Measurements from ENCODE around the gene UBE2F.

DNA sequence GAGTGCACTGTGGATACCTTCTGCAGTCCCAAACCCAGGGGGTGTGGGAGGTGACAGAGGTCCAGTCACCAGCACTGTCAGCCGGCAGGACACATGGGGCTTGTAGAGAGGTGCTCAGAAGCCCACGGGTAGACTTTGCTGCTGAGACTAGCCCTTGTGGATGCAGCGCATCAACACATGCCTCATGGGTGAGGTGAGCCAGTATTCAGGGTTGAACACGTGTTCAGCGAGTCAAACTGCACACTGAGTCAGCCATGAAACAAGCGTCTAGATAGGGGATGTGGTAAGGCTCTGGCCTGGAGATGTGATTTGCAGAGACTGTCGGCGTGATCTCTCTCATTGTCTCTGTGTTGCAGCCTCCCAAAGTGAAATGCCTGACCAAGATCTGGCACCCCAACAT is 58.2 kb downstream of the UBE2F start:
- TF ChIP-seq, protein P1, sequence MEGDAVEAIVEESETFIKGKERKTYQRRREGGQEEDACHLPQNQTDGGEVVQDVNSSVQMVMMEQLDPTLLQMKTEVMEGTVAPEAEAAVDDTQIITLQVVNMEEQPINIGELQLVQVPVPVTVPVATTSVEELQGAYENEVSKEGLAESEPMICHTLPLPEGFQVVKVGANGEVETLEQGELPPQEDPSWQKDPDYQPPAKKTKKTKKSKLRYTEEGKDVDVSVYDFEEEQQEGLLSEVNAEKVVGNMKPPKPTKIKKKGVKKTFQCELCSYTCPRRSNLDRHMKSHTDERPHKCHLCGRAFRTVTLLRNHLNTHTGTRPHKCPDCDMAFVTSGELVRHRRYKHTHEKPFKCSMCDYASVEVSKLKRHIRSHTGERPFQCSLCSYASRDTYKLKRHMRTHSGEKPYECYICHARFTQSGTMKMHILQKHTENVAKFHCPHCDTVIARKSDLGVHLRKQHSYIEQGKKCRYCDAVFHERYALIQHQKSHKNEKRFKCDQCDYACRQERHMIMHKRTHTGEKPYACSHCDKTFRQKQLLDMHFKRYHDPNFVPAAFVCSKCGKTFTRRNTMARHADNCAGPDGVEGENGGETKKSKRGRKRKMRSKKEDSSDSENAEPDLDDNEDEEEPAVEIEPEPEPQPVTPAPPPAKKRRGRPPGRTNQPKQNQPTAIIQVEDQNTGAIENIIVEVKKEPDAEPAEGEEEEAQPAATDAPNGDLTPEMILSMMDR (conservative IDR thresholded peaks at IDR 0.05; ENCODE audit: low read depth, low read length) = no peak
- TF ChIP-seq EZH2 (IDR thresholded peaks at IDR 0.05; ENCODE audit: borderline replicate concordance, low read depth, low read length, poor library complexity, severe bottlenecking) = no peak

Measured in A673 (cell line).